GM12892 (cell line): ENCODE measurements around the gene NHERF2.

Experiments
- DNase-seq: peaks from one replicate; pipeline ENCODE4 v3.0.0; 2011; ENCODE audit not compliant: insufficient read length
- FAIRE-seq: peaks from 2 replicates; lab custom pipeline; 2011; peaks lifted over from hg19 to GRCh38; lab: Jason Lieb, UNC
- POLR2A ChIP-seq: IDR thresholded peaks from 2 replicates; pipeline ENCODE4 v1.6.1; 2011; ENCODE audit warnings: low read depth, low read length, control low read depth
- POLR2AphosphoS5 ChIP-seq: IDR thresholded peaks from 2 replicates; pipeline ENCODE4 v1.6.1; 2011; ENCODE audit warnings: low read depth, low read length, control low read depth
- TAF1 ChIP-seq: IDR thresholded peaks from 2 replicates; pipeline ENCODE4 v1.6.1; 2011; ENCODE audit warnings: low read depth, mild to moderate bottlenecking, control low read depth, low read length, borderline replicate concordance

NHERF2 gene

DNA sequence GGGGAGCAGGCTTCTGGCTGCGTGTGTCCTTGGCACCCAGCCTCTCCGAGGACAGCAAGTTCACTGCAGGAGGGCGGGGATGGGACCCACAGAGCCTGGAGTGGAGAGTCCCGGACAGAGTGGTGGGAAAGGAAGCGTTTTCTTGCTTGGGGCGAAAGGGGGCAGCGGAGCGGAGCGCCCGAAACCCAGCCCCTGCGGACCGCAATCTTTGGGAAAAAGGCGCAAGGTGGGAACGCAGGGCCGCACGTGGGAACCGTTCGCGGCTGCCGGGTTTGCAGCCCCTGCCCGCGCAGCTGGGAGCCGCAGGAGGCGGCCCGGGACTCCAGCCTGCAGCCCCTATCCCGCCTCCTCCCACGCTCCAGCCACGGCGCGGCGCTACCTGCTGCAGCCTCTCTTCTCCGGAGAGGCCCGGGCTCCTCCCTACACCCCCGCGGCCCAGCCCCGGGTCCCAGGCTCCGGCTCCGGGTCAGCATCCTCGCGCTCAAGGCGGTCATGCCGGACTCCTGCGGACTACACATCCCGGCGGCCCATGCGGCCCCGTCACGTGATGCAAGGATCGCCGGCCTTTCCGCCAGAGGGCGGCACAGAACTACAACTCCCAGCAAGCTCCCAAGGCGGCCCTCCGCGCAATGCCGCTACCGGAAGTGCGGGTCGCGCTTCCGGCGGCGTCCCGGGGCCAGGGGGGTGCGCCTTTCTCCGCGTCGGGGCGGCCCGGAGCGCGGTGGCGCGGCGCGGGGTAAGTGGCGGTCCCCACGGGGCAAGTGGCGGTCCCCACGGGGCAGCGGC is 20.8 kb downstream of the NHERF2 start, which contains the start of the genes NTHL1 and TSC2:
NTHL1 (minus strand) TSS at position 505 of the 786 bp plus-strand sequence; CDS start at position 494, 11 bp downstream.
TSC2 (plus strand) TSS at position 656 of the 786 bp plus-strand sequence. CDS start 631 bp downstream, outside the sequence.
- FAIRE-seq (peak; percentile 96), DNase-seq (peak; percentile 99)
- TF ChIP-seq TAF1 (no peak), POLR2A (peak; percentile 65; the same call in 1 of the 2 replicates), POLR2AphosphoS5 (no peak)

- TF ChIP-seq POLR2AphosphoS5 (no peak), POLR2A (no peak), TAF1 (no peak)
- FAIRE-seq (no peak), DNase-seq (no peak)
Measured at GRCh38 chr16:2048116-2048543, 21.4 kb downstream of the NHERF2 start.

GRCh38 chr16:2053211-2053610 is 26.5 kb downstream of the NHERF2 start:
- no peak for FAIRE-seq
- TF ChIP-seq TAF1 (no peak), POLR2A (no peak), POLR2AphosphoS5 (no peak)
- DNase-seq = no peak

DNA sequence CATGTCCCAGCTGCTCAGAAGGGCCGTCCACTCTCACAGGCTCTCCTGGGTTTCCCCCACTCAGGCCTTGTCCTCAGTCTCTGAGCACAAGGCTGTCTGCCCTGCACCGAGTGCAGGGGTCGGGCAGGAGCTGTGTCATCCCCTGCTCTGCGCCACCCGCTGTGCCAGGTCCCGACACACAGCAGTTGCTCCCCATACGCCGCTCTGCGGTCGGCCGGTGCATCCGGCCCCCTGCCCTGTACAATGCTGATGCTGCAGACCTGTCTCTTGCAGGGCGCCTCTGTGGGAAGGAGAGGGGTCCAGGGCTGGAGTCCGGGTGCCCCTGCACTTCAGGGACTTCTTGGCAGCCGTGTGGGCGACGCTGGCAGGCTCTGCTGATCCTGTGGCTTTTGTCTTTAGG is 27.2 kb downstream of the NHERF2 start:
- DNase-seq (no peak), FAIRE-seq (no peak)
- TF ChIP-seq POLR2AphosphoS5 (no peak), POLR2A (no peak), TAF1 (no peak)

- no peak for TF ChIP-seq TAF1
- TF ChIP-seq POLR2AphosphoS5 = no peak
- no peak for TF ChIP-seq POLR2A
- no peak for DNase-seq
- no peak for FAIRE-seq
Measured at GRCh38 chr16:2054543-2055245, 28.0 kb downstream of the NHERF2 start.

- no peak for FAIRE-seq
- no peak for TF ChIP-seq TAF1
- DNase-seq = no peak
Measured at GRCh38 chr16:2056077-2056476, 29.4 kb downstream of the NHERF2 start.

DNA sequence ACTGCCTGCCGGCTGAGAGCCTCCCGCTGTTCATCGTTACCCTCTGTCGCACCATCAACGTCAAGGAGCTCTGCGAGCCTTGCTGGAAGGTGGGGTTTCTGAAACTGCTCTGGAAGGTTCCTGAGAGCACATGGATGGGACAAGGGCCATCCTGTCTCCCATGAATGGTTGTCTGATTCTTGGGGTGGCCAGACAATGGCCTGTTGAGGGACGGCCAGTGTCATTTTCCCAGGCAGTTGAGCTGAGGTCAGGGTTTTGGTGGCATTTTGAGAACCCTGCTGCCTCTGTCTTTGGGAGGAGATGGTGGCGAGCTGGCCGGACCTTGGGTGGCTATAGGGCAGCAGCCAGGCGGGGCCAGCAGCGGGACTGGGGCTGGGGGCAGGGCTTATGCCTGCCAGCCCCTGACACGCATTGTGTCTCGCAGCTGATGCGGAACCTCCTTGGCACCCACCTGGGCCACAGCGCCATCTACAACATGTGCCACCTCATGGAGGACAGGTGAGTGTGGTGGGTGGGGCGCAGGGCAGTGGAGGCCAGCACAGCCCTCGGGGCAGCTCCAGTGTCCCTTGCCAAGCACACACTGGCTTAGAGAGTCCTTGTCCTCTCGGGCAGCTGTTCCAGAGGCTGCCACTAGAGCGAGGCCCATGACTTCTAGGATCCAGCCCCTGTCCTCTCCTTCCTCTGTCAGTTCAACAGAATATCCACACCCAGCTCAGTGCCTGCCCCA is 30.1 kb downstream of the NHERF2 start:
- TF ChIP-seq TAF1 (no peak), POLR2A (no peak), POLR2AphosphoS5 (no peak)
- no peak for FAIRE-seq
- DNase-seq = no peak

DNA sequence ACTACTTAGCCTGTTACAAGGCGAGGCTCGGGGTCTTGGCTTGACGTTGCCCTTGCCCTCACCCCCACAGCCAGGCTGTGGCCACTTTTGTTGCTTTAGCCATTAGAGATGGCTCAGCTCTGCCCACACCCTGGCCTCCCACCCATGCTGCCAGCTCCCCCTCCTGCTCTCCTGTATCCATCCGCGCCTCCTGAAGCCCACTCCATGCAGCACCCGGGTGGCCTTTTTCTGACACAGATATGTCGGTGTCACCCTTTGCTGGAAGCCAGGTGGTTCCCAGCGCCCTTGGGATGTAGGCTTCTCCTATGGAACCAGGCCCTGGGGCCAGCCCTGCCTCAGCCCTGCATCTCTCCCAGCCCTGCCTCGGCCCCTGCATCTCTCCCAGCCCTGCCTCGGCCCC is 30.7 kb downstream of the NHERF2 start:
- TF ChIP-seq TAF1 = no peak
- no peak for TF ChIP-seq POLR2A
- DNase-seq (no peak), FAIRE-seq (no peak)

DNA sequence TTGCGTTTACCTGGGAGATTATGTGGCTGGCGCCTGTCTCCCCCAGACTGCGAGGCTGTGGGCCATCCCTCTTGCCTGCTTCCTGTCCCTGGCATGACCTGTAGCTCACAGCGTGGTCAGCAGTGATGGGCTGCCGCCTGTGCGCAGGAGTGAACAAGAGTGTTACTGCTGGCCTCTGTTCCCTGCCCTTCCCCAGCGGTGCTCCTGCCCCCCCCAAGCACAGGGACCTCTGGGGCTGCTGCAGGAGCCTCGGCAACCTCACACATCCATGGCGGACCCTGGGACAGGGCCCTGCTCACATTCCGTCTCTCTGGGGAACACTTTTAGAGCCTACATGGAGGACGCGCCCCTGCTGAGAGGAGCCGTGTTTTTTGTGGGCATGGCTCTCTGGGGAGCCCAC is 31.7 kb downstream of the NHERF2 start:
- FAIRE-seq (no peak), DNase-seq (no peak)

GRCh38 chr16:2058872-2059271 is 32.2 kb downstream of the NHERF2 start:
- DNase-seq = no peak
- FAIRE-seq = no peak
- TF ChIP-seq POLR2AphosphoS5 (no peak), TAF1 (no peak), POLR2A (no peak)

More for the DNA sequence above, 31.7 kb downstream of the NHERF2 start:
- TF ChIP-seq POLR2A (no peak), TAF1 (no peak), POLR2AphosphoS5 (no peak)

GRCh38 chr16:2060346-2060745 is 33.6 kb downstream of the NHERF2 start:
- DNase-seq (no peak), FAIRE-seq (no peak)
- TF ChIP-seq POLR2AphosphoS5 (no peak), POLR2A (no peak), TAF1 (no peak)
